Spleen (tissue), 7 donors: ENCODE results near the gene ST6GAL2.

ENCODE experiments used
- POLR2A ChIP-seq, 3 donors: fragments of 450-650 bp; IDR thresholded peaks; one replicate each; pipeline ENCODE4 v1.5.1; 2017; ENCODE audit warnings: antibody characterized with exemption in 3 of 3, mild to moderate bottlenecking in 1 of 3
- TF ChIP-seq, protein P1 (sequence below), 11 experiments: fragments of 200-600 bp in 7 of 11; fragments of 450-650 bp in 4 of 11; sonication (generic) in 4 of 11; IDR thresholded peaks in 8 of 11; conservative IDR thresholded peaks in 3 of 11; 1 replicate in 7 of 11; 2 replicates in 4 of 11; pipeline versions ENCODE4 v1.4.0 to v1.8.0; 2016 to 2021; ENCODE audit warnings: antibody characterized with exemption in 11 of 11, inconsistent platforms in 4 of 11, mild to moderate bottlenecking in 1 of 11
- donor health status: DM: no; HTN: no; CAD: no; lungs with moderate emphysema.
- donor health status: DM: no; HTN: no; CAD: no.
- donor health status: DM: no; HTN: no; CAD: no.

DNA sequence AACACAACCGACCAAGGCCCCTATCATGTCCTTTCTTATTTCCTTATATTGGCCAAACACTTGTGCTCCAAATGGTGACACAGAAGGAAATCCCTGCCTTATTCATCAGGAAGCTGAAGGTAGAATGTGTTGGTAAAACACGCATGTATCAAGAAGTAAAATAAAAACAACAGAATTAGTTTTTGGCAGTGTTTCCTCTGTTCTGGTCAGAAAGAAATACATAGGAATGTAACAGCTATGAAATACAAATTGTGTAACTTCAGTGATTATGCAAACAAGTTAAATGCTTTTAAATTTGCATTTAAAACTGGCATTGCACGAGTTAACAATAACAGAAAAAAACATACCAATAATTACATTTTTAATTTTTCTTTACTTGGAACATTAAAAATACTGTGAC, 19.3 kb downstream of the ST6GAL2 start:
- TF ChIP-seq, protein P1, sequence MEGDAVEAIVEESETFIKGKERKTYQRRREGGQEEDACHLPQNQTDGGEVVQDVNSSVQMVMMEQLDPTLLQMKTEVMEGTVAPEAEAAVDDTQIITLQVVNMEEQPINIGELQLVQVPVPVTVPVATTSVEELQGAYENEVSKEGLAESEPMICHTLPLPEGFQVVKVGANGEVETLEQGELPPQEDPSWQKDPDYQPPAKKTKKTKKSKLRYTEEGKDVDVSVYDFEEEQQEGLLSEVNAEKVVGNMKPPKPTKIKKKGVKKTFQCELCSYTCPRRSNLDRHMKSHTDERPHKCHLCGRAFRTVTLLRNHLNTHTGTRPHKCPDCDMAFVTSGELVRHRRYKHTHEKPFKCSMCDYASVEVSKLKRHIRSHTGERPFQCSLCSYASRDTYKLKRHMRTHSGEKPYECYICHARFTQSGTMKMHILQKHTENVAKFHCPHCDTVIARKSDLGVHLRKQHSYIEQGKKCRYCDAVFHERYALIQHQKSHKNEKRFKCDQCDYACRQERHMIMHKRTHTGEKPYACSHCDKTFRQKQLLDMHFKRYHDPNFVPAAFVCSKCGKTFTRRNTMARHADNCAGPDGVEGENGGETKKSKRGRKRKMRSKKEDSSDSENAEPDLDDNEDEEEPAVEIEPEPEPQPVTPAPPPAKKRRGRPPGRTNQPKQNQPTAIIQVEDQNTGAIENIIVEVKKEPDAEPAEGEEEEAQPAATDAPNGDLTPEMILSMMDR (IDR thresholded peaks at IDR 0.05 in 8 of 11, conservative IDR thresholded peaks at IDR 0.05 in 3 of 11), result no peak
- TF ChIP-seq POLR2A (IDR thresholded peaks at IDR 0.05), result no peak
